GM21515 (cell line): ENCODE results near the gene NUDCD3.

Experiments
- ATAC-seq: cut with Tn5 transposase; IDR thresholded peaks from one replicate; pipeline ENCODE4 v1.9.1; 2021; ENCODE audit not compliant: unreplicated experiment

Gene NUDCD3

DNA sequence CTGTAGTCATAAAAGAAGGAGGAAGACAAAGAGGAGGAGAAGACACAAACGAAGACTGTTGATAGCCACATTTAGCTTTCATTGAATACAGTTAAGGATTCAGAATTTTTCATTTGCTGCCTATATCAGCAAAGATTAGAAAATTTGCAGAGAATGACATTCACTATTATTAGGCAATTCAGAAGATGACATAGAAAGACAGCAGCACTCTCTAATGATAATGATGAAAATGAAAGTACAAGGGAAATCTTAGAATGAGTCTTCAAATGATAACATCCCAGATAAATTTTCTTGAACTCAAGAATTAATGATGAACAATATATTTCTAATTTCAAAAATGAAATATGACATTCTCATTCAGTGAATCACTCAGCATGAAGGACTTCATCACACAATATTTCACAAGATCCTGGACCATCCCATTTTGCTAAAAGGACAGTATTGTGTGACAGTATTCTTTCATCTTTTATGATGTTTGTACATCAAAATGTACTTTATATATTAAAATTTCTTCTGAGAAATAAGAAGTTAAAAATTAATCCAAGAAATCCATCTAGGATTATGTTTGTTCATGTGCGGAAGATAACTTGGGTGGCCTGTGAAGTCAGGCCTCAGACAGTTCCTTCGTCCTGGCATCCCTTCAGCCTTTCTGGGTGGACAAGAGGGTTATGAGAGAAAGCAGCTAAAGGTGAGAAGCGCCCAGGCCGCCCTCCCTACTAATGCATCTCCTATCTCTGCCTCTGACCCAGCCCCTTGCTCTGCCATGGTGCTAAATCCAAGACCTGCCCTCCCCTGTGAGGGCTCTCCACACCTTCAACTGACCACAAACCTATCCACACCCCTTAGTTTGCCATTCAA lies 117.7 kb downstream of the NUDCD3 start:
- ATAC-seq = no peak

DNA sequence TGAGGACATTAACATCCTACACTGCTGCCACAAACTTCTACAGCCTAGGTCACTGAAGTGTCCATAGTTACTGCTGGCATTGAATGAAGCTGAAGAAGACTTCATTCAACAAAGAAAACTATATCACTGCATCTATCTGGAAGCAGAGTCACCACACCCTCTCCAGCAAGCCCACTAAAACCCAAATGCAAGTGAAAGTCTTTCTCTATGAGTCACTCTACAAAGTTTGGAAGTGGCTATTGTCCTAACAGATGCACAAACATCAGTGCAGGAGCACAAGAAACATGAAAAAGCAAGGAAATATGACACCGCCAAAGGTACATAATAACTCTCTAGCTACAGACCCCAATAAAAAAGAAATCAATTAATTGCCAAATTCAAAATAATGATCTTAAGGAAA lies 121.6 kb downstream of the NUDCD3 start:
- ATAC-seq = no peak

DNA sequence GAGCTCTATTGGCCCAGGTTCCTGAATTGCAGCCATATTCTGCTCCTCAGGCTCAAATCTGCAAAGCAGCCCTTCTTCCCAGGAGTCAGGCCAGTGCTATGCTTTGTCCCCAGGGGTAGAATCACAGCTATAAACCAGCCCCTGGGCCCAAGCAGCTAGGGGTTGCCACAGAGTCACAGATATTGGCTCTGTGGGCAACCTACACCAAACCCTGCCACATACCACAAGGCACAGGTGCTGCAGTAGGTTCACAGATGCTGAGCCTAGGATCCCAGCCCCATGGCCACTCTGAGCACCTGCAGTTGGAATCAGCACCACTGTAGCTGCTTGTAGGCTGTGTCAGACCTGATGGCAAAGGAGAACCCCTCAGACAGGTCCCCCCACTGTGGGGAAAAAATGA lies 122.0 kb downstream of the NUDCD3 start:
- ATAC-seq = no peak

DNA sequence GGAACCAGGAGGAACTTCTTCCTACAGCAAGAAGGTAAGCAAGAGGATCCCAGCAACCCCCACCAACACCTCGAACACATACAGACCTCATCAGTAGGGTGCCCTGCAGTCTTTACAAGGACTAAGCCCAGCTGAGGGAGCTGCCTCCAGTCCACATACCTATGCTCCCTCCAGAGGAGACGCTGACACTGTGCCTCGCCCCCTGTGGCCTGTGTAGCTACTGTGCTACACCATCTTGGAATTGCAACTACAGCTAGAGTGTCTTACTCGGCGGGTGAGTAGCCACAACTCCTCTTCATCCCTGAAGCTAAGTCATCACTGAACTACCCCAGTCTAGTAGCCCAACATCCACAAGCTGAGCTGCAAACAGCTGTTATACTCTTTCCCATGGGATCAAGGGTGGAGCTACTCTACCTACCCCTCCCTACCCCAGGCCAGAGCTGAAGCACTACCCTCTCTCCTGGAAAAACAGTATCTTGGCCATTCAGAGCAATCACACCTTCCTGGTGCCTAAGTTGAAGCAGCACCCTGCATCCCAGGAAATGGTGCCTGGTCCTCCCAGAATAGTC lies 122.9 kb downstream of the NUDCD3 start:
- ATAC-seq = no peak

DNA sequence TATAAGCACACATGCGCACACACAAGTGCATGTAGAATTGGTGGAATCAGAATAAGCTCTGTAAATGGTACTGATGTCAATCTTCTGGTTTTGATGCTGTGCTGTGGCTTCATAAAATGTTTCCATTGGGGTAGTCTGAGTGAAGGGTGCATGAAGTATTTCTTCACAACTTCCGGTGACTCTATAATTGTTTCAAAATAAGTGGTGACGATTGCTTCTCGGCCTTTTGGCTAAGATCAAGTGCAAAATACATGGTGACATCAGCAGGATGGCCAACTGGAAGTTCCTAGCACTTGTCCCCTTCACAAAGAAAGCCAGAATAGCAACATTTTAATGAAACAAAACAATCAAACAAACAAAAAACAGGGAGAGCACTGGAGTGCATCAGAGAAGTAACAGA lies 123.5 kb downstream of the NUDCD3 start:
- ATAC-seq = no peak

DNA sequence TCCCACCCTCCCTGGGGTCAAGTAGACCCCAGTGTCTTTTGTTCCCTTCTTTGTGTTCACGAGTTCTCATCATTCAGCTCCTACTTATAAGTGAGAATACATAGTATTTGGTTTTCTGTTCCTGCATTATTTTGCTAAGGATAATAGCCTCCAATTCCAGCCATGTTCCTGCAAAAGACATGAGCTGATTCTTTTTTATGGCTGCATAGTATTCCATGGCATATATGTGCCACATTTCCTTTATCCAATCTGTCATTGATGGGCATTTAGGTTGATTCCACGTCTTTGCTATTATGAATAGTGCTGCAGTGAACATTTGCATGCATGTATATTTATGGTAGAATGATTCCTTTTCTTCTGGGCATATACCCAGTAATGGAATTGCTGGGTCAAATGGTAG lies 136.8 kb downstream of the NUDCD3 start:
- ATAC-seq = no peak

DNA sequence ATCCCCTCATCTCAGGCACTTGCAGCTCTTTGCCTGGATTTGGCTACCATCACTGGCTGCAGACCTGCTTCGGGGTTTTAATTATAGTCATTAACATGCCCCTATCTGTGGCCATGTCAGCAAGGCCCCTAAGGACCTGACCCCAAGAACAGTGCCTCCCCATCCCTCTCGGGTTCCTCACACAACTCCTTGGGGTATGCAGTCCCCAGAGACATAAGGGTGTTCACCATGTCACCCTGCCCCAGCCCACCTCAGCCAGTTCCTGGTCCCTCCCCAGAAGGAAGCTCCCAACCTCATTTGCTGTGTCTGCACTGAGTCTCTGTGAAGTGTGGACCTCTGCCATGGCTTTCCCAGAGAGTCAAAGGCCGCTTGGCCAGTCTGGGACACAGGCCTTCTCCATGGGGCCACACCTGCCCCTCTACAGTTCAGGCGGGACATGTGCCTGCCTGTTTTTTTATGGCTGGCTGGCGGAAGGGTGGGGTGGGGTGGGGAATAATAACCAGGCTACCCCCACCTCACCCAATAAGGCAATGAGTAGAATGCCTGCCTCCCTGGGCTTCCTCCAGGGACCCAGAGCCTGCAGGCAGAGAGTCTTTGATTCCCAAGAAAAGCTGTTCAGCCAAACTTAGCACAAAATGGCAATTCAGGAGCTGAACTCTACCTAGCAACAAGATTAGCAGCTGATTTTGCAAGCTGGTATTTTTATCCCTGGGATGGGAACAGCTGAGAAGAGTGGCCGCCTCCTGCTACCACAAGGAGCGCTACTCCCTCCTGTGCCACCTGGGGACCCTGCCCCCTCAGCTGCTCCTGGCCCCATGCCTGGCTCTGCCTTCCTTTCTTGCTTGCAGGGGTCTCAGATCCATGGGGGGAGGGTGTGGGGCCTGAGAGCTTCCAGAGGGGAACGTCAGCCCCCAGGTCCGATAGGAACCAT lies 141.3 kb downstream of the NUDCD3 start:
- no peak for ATAC-seq

DNA sequence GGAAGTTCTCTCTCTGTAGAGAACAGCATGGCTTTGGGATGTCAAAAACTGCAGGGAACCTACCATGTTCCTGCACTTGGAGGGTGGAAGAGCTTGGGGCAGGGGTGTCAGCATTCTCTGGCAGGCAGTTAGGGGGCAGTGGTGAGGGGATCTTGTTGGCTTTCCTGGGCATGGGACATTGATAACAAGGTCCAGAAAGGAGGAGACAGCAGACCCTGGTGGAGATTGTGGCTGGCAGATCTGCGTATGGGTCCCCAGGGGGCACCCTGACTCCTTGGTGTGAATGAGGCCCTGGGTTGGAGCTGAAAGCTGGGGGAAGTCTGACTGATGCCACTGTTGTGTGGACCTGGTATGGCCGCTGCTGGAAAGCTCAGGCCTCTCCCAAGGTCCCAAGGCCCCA lies 142.2 kb downstream of the NUDCD3 start:
- no peak for ATAC-seq

DNA sequence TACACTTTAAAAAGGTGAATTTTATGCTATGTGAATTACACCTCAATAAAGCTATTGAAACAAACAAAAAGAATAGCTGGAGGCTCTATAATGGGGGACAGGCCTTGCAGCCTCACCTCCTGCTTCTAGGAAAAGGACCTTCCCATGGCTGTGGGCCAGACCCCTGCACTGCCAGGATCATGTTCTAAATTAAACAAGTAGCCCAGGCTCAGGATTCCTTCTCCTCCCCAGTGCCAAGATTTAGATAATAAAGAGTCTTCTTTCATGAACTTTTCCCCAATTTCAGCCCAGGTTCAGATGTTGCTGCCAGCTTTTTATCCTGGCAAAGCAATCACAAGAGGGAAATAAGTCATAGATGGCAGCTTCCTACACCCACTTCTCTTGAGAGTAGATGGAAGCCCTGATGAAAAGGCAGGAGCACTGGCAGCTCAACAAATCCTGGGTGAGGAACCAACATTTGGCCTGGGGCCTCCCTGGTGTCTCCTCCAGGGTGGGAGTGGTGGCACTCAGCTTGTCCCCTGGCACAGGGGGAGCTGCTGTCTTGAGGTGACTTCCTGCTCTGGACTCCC lies 142.8 kb downstream of the NUDCD3 start:
- no peak for ATAC-seq

DNA sequence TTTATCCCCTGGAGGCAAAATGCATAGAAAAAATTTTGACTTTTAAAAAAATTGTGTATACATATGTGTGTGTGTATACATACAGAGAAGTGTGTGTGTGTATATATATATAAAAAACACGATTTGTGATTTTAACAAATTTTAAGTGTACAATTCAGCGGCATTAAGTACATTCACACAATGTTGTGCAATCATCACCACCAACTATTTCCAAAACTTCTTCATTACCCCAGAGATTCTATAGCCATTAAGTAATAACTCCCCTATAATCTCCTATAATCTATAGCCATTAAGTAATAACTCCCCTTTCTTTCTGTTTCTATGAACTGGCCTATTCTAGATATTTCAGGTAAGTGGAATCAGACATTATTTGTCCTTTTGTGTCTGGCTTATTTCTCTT lies 144.4 kb downstream of the NUDCD3 start:
- ATAC-seq = no peak

DNA sequence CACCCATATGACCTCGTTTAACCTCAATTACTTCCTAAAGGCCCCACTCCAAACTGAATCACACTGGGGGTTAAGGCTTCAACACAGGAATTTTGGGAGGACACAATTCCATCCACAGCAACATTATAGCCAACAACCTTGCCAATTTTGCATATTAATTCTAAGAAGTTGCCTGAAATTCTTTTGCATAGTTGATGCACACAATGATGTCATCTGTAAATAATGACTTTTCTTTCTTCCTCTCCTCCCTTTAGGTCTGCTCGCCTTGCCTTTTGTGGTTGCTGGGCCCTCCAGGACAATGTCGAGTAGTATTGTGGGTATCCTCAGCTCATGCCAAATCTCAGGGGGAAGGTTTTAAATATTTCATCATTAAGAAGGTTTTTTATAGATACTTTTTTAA lies 149.1 kb downstream of the NUDCD3 start:
- no peak for ATAC-seq

DNA sequence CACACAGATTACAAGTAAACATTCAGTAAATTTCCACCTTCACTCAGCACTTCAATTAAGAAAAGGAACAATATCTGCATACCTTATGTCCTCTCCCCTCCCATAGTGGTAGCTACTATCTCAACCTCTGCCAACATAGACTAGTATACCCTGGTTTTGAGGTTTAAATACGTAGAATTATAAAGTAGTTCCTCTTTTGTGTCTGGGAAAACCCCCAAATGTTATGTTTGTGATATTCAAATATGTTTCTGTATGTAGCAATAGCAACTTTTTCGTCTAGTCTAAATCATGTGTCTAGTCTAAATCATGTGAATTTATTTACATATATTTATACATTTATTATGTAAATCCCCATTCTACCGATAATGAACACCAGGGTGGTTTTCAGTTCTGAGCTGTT lies 151.9 kb downstream of the NUDCD3 start:
- no peak for ATAC-seq

DNA sequence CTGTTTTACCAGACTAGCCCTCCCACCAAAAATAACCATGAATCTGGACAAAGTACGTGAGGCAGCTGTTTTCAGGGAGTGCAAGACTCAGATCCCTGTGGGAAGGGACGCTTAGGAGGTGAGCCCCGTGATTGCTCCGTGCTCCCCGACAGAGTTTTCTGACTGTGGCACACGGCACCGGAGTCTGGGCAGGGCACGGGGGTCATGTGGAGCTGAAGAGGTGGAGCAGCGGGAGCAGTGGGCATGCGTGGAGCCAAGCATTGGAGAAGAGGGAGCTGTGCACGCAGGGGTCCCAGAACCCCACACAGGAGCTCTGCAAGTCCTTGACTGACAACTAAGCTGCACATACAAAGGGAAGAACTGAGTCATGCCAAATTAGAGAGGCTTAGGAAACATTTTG lies 154.0 kb downstream of the NUDCD3 start:
- no peak for ATAC-seq

DNA sequence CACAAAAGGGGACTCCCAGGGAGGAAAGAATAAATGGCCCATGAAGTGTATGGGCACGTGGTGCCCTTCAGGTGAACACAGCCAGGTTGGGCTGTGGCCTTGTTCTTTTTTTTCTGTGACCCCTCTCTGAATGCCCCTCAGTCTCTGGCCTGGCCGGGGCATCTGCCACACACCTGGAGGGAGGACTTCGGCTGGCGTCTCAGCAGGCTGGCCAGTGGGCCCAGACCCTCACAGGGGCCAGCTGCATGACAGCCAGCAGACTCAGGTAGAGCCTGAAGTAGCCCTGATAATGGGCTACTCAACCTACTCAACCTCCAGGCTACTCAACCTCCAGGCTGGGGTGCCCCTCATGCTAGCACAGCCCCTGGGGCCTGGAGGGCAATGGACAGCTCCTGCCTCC lies 155.3 kb downstream of the NUDCD3 start:
- ATAC-seq = no peak

DNA sequence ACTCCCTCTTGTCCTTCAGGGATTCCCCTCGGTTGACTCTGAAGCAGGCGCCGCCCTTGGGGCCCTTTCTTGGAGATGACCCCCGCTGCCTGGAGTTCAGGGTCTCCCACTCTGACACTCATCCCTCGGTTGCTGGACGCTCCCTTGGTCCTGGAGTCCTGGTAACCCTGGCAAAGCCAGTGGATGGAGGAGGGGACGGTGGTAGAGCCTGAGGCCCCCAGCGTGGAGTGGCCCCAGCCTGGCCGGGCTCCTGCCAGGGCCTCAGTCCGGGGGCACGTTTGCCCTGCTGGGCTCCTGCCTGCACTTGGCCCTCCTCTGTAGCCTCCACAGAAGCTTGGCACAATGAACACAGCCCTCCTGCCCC lies 155.7 kb downstream of the NUDCD3 start:
- ATAC-seq = no peak

DNA sequence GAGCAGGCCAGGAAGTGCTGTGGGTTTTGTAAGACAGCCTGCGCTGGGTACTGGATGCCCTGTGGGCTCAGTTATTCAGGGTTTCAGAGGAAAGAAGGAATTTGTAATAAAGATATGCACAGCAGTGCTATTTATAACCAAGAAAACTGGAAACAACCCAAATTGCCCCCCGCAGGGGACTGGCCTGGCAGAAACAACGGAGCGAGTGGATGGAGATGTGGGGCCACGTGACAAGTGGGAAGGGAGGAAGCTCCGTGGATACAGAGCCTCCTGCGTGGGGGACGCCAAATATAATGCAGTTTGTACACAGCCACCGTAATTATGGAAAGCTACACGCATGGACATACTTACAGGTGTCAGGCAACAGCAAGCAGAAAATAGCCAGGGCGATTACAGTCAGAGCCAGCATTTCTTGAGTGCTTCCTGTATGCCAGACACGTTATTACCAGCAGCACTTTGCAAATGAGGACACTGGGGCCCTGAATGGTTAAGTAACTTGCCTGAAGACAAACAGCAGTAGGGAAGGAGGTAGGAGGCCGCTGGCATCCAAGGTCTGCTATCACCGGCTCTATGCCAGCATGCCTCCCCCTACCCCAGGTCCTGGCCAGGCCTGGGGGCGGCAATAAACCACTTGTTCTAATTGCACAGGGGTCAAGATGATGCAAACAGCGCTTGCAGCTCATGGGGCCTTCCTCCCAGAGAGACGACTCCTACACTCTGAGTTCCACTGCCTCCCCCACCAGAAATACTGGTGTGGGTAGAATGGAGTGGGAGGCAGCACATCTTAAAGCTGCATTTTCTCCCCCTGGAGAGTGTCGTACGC lies 156.3 kb downstream of the NUDCD3 start:
- ATAC-seq = no peak

DNA sequence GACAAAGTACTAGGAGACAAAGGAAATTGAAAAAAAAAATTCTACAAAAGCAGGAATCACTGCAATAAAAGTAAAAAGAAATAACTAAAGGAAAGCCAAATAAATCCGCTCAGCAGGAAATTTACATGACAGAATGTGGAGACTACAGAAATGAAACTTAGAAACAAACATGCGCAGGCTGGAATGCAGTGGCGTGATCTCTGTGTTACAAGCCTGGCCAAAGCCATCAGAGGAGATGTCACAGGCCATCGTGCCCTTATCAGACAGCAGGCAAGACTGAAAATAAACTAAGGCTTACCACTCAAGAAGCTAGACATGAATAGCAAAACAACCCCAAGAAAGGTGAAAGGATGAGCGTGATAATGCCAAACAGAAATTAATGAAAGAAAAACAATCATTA lies 158.8 kb downstream of the NUDCD3 start:
- no peak for ATAC-seq

DNA sequence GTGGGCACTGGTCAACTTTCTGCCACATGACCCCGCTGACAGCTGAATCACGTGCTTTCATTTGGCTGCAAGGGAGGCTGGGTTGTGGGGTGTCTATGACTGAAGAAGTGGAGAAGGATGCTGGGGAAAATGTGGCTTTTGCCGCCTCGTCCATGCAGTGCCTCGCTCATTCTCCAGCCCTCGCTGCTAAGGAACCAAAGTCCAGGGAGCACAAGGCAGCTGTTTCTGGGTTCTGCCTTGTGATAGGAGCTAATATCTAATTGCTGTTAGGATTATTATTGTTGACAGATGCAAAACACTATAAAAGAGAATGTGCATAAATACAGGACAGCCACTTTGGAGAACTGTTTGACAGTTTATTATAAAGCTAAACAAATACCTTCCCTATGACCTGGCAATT lies 160.1 kb downstream of the NUDCD3 start:
- no peak for ATAC-seq

DNA sequence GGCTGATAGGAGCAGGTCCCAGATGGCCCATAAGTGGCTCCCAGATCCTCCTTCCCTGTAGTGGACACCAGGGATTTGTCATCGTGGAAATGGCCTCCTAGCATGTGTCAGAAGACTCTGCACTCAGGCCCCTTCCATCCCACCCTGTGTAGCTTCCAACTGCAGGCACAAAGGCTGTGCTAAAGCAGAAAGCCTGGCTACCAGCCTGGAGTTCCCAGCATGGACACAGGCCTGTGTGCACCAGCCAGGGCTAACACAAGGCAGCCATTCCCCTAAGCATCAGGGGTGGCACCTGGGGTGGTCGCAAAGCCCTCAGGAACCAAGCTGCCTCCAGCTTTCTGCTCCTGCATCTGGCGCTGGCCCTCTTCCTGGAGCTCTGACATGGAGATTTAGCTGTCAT lies 160.6 kb downstream of the NUDCD3 start:
- no peak for ATAC-seq
